Smooth muscle cell (in vitro differentiated cells): ENCODE data around the gene HAGH. TPM values are rescaled to one million over a fixed set of nuclear protein-coding genes. Genes with fewer than 3 reads are reported as not detected.

ENCODE experiments used
- DNase-seq: peaks from one replicate; lab custom pipeline; 2025; ENCODE audit not compliant: unreplicated experiment; lab: John Stamatoyannopoulos, UW
- H2AFZ ChIP-seq: fragments of 200-600 bp; sonication (generic); 2 replicates; pipeline ENCODE4 v1.6.0; 2016; ENCODE audit warnings: antibody characterized with exemption, low read depth, mild to moderate bottlenecking
- H3F3A ChIP-seq: fragments of 200-600 bp; sonication (generic); 2 replicates; pipeline ENCODE4 v1.6.0; 2017; ENCODE audit warnings: antibody characterized with exemption, low read depth
- H3K27ac ChIP-seq: fragments of 200-600 bp; sonication (generic); 2 replicates; pipeline ENCODE4 v1.5.1; 2016; ENCODE audit warnings: low read depth, mild to moderate bottlenecking
- H3K27me3 ChIP-seq: fragments of 200-600 bp; sonication (generic); 2 replicates; pipeline ENCODE4 v1.6.1; 2016; ENCODE audit warnings: low read depth, mild to moderate bottlenecking
- H3K36me3 ChIP-seq: fragments of 200-600 bp; sonication (generic); 2 replicates; pipeline ENCODE4 v1.5.1; 2016; ENCODE audit warnings: low read depth
- H3K4me1 ChIP-seq: fragments of 200-600 bp; sonication (generic); 2 replicates; pipeline ENCODE4 v1.5.1; 2016; ENCODE audit warnings: low read depth
- H3K4me2 ChIP-seq: fragments of 200-600 bp; sonication (generic); 2 replicates; pipeline ENCODE4 v1.6.0; 2016; ENCODE audit warnings: mild to moderate bottlenecking
- H3K4me3 ChIP-seq: fragments of 200-600 bp; sonication (generic); 2 replicates; pipeline ENCODE4 v1.5.1; 2016; ENCODE audit warnings: mild to moderate bottlenecking
- H3K79me2 ChIP-seq: fragments of 200-600 bp; sonication (generic); 2 replicates; pipeline ENCODE4 v1.6.0; 2016; ENCODE audit warnings: low read depth, mild to moderate bottlenecking
- H3K9ac ChIP-seq: fragments of 200-600 bp; sonication (generic); 2 replicates; pipeline ENCODE4 v1.6.0; 2016; ENCODE audit warnings: low read depth
- H3K9me3 ChIP-seq: fragments of 200-600 bp; sonication (generic); replicated peaks from 2 replicates; pipeline ENCODE4 v1.5.1; 2016; ENCODE audit warnings: low read depth
- H4K20me1 ChIP-seq: fragments of 200-600 bp; sonication (generic); 2 replicates; pipeline ENCODE4 v1.6.0; 2016; ENCODE audit warnings: low read depth
- WGBS: methylation state at CpG from one replicate; pipeline ENCODE4 v1.1.7; 2016; ENCODE audit warnings: low lambda C conversion rate; 5-methylcytosine and 5-hydroxymethylcytosine counted together
- polyA plus RNA-seq: library from polyadenylated mRNA; unstranded; fragments of >200 nt; fragmentation: Nextera tagmentation; extraction: Ambion mirVana; gene quantifications from 2 replicates; pipeline ENCODE4 v1.2.1, GENCODE V29; 2016
- total RNA-seq: library from RNA; depleted of rRNA; stranded (reverse); fragments of >200 nt; gene quantifications from 2 replicates; pipeline ENCODE4 v1.2.3, GENCODE V29; 2014
- TF ChIP-seq, protein P1 (sequence below): fragments of 200-600 bp; sonication (generic); IDR thresholded peaks from 2 replicates; pipeline ENCODE4 v1.5.1; 2017; ENCODE audit warnings: borderline replicate concordance, mild to moderate bottlenecking, antibody characterized with exemption; ENCODE audit not compliant: insufficient read depth, poor library complexity, severe bottlenecking

Gene HAGH
- total and polyA plus RNA-seq, 2 experiments from 2014 or later, result 20.9 to 43.0 TPM

- peaks cover 28% of the 10 kb centered on the region for H3K79me2 ChIP-seq
Observed at GRCh38 chr16:1776672-1776955, 50.0 kb downstream of the HAGH start.

DNA sequence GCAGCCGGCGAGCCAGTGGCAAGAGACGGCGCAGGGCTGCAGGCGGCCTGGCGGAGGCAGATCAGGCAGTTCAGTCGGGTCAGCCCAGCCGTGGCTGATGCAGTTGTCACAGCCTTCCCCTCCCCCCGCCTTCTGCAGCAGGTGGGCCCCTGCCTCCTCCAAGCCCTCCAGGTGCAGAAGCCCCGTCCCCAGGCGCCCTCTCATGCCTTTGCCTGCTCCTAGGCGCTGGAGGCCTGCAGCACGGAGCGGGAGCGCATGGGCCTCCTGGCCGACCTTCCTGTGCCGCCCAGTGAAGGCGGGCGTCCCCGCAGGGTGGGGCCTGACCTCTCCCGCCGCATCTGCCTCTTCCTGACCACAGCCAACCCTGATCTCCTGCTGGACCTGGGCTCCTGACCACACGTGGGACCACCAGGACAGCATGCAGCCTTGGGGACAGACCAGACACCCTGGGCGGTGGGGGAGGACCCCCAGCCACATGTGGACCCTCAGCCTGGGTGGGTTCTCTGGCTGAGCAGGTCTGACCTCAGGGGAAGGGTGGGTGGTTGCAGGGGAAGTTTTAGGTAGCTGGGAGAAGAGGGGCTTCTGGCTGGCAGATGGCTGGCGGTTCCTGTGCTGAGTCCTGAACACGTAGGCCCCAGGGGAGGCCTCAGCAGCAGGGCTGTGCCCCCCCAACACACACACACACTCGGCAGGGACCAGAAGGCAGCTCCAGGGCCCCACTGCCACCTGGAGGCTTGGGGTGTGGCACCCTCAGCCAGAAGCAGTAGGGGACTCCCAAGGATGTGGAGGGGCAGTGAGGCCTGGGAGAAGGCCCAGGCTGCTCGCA lies 50.6 kb downstream of the HAGH start:
- H3K4me3 ChIP-seq, result no peak overlapping the region
- WGBS, result 98% methylated on average over 25 of the region's 28 CpGs
- no peak overlapping the region for H3K9ac ChIP-seq
- no peak for DNase-seq
- H3F3A ChIP-seq, result peaks cover 4% of the 10 kb centered on the region
- H3K9me3 ChIP-seq, result no peaks in the 10 kb centered on the region
- TF ChIP-seq, protein P1, sequence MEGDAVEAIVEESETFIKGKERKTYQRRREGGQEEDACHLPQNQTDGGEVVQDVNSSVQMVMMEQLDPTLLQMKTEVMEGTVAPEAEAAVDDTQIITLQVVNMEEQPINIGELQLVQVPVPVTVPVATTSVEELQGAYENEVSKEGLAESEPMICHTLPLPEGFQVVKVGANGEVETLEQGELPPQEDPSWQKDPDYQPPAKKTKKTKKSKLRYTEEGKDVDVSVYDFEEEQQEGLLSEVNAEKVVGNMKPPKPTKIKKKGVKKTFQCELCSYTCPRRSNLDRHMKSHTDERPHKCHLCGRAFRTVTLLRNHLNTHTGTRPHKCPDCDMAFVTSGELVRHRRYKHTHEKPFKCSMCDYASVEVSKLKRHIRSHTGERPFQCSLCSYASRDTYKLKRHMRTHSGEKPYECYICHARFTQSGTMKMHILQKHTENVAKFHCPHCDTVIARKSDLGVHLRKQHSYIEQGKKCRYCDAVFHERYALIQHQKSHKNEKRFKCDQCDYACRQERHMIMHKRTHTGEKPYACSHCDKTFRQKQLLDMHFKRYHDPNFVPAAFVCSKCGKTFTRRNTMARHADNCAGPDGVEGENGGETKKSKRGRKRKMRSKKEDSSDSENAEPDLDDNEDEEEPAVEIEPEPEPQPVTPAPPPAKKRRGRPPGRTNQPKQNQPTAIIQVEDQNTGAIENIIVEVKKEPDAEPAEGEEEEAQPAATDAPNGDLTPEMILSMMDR, result no peak
- no peak overlapping the region for H3K27ac ChIP-seq
- no peak overlapping the region for H3K4me2 ChIP-seq
- H3K4me1 ChIP-seq, result peaks cover 16% of the 10 kb centered on the region
- H2AFZ ChIP-seq, result no peak overlapping the region
- H4K20me1 ChIP-seq, result peaks cover 25% of the 10 kb centered on the region
- no peaks in the 10 kb centered on the region for H3K27me3 ChIP-seq
- peaks cover 28% of the 10 kb centered on the region for H3K79me2 ChIP-seq
- H3K36me3 ChIP-seq, result no peaks in the 10 kb centered on the region

More at GRCh38 chr16:1776672-1776955, 50.0 kb downstream of the HAGH start:
- H3F3A ChIP-seq, result peaks cover 7% of the 10 kb centered on the region
- no peak for DNase-seq
- H3K27ac ChIP-seq, result no peak overlapping the region
- no peak overlapping the region for H3K4me2 ChIP-seq
- H2AFZ ChIP-seq, result no peak overlapping the region
- 96% methylated on average over 13 of the region's 13 CpGs for WGBS
- H4K20me1 ChIP-seq, result peaks cover 30% of the 10 kb centered on the region
- no peaks in the 10 kb centered on the region for H3K36me3 ChIP-seq
- H3K27me3 ChIP-seq, result no peaks in the 10 kb centered on the region
- H3K4me1 ChIP-seq, result peaks cover 20% of the 10 kb centered on the region
- no peak overlapping the region for H3K9ac ChIP-seq
- TF ChIP-seq, protein P1, result no peak
- no peaks in the 10 kb centered on the region for H3K9me3 ChIP-seq
- H3K4me3 ChIP-seq, result no peak overlapping the region

- no peak overlapping the region for H3K4me3 ChIP-seq
- no peaks in the 10 kb centered on the region for H3K27me3 ChIP-seq
- no peak overlapping the region for H2AFZ ChIP-seq
- H3K9me3 ChIP-seq, result no peaks in the 10 kb centered on the region
- H3K4me1 ChIP-seq, result peaks cover 20% of the 10 kb centered on the region
- no peak overlapping the region for H3K27ac ChIP-seq
- H3K36me3 ChIP-seq, result no peaks in the 10 kb centered on the region
- 96% methylated on average over 30 of the region's 30 CpGs for WGBS
- no peak overlapping the region for H3K4me2 ChIP-seq
- TF ChIP-seq, protein P1, result no peak
- DNase-seq, result no peak
- H3F3A ChIP-seq, result peaks cover 2% of the 10 kb centered on the region
- H3K79me2 ChIP-seq, result peaks cover 24% of the 10 kb centered on the region
- H4K20me1 ChIP-seq, result peaks cover 21% of the 10 kb centered on the region
- H3K9ac ChIP-seq, result no peak overlapping the region
Observed at GRCh38 chr16:1775006-1775845, 51.4 kb downstream of the HAGH start.
